ENCODE data around the gene RTN3. TPM values are rescaled to one million over a fixed set of nuclear protein-coding genes. Genes with fewer than 3 reads are reported as not detected.

Gene RTN3
- total RNA-seq, 1 donor, result 70.0 TPM

- DNase-seq (ENCODE audit: low read depth), result no peak
- TF ChIP-seq CTCF (IDR thresholded peaks at IDR 0.05; ENCODE audit: insufficient read depth, low read depth, low read length), result no peak
- no peak overlapping the region for H3K4me3 ChIP-seq (ENCODE audit: low read depth, low read length)
Measured at GRCh38 chr11:63765688-63766241, 84.5 kb downstream of the RTN3 start.

- no peak for TF ChIP-seq CTCF (IDR thresholded peaks at IDR 0.05; ENCODE audit: insufficient read depth, low read depth, low read length)
- peak overlapping the region; percentile 87 for H3K4me3 ChIP-seq (ENCODE audit: low read depth, low read length)
- DNase-seq (ENCODE audit: low read depth), result no peak
Measured at GRCh38 chr11:63766531-63767235, 85.4 kb downstream of the RTN3 start.

- no peak for TF ChIP-seq CTCF (IDR thresholded peaks at IDR 0.05; ENCODE audit: insufficient read depth, low read depth, low read length)
- peak overlapping the region; percentile 87 for H3K4me3 ChIP-seq (ENCODE audit: low read depth, low read length)
- no peak for DNase-seq (ENCODE audit: low read depth)
Measured at GRCh38 chr11:63767267-63767564, 85.9 kb downstream of the RTN3 start.

- H3K4me3 ChIP-seq (ENCODE audit: low read depth, low read length), result peak overlapping the region; percentile 87
- no peak for TF ChIP-seq CTCF (IDR thresholded peaks at IDR 0.05; ENCODE audit: insufficient read depth, low read depth, low read length)
- DNase-seq (ENCODE audit: low read depth), result peak; percentile 86
Measured at GRCh38 chr11:63767565-63768236, 86.4 kb downstream of the RTN3 start.

- peak; percentile 67 for DNase-seq (ENCODE audit: low read depth)
- TF ChIP-seq CTCF (IDR thresholded peaks at IDR 0.05; ENCODE audit: insufficient read depth, low read depth, low read length), result peak; percentile 37
- H3K4me3 ChIP-seq (ENCODE audit: low read depth, low read length), result peak within 1 kb of the TSS; percentile 87
Measured at GRCh38 chr11:63768237-63769041, 87.1 kb downstream of the RTN3 start, which contains the start of gene ZFTA. Gene ZFTA (minus strand): TSS chr11:63768775. CDS start chr11:63768622, 153 bp downstream.

GRCh38 chr11:63769042-63769713, 87.9 kb downstream of the RTN3 start:
- DNase-seq (ENCODE audit: low read depth), result peak; percentile 34
- no peak for TF ChIP-seq CTCF (IDR thresholded peaks at IDR 0.05; ENCODE audit: insufficient read depth, low read depth, low read length)
- H3K4me3 ChIP-seq (ENCODE audit: low read depth, low read length), result peak overlapping the region; percentile 87

Data from fibroblast of villous mesenchyme (primary cell).